Measurements from ENCODE around the gene PHC1. TPM values are rescaled to one million over a fixed set of nuclear protein-coding genes. Genes with fewer than 3 reads are reported as not detected.
"Not testable (repeated sequence)": the region's sequence is repeated elsewhere in the genome, so short reads cannot be mapped to it uniquely, and the experiment has no call there.

PHC1 gene
- total RNA-seq, 1 donor from 2014 or later = 29.7 TPM

- no peaks in the 10 kb centered on the region for H3K9me3 ChIP-seq
- TF ChIP-seq CTCF (IDR thresholded peaks at IDR 0.05) = no peak
- H3K4me1 ChIP-seq = peaks cover 3% of the 10 kb centered on the region
- H3K27me3 ChIP-seq = no peaks in the 10 kb centered on the region
- ATAC-seq (no peak), DNase-seq (no peak)
- no peak overlapping the region for H3K27ac ChIP-seq
- intact Hi-C loops (cut with DNase I) = no loop called here
- no peak overlapping the region for H3K4me3 ChIP-seq
- H3K36me3 ChIP-seq = no peaks in the 10 kb centered on the region
Observed at GRCh38 chr12:8891976-8892375, 22.3 kb upstream of the PHC1 start.

GRCh38 chr12:8894378-8894777 lies 19.9 kb upstream of the PHC1 start:
- Histone ChIP-seq H3K4me1 (peaks cover 3% of the 10 kb centered on the region), H3K9me3 (no peaks in the 10 kb centered on the region)
- no peak for ATAC-seq

GRCh38 chr12:8894986-8895385 lies 19.3 kb upstream of the PHC1 start:
- Histone ChIP-seq H3K27ac (no peak overlapping the region), H3K4me1 (peaks cover 3% of the 10 kb centered on the region), H3K4me3 (no peak overlapping the region), H3K9me3 (no peaks in the 10 kb centered on the region), H3K36me3 (no peaks in the 10 kb centered on the region), H3K27me3 (no peaks in the 10 kb centered on the region)
- no peak for TF ChIP-seq CTCF (IDR thresholded peaks at IDR 0.05)
- intact Hi-C loops (cut with DNase I) = no loop called here
- ATAC-seq = no peak
- DNase-seq = no peak

More at GRCh38 chr12:8894378-8894777, 19.9 kb upstream of the PHC1 start:
- Histone ChIP-seq H3K36me3 (no peaks in the 10 kb centered on the region), H3K4me3 (no peak overlapping the region), H3K27ac (no peak overlapping the region), H3K27me3 (no peaks in the 10 kb centered on the region)
- DNase-seq = no peak
- TF ChIP-seq CTCF (IDR thresholded peaks at IDR 0.05) = no peak
- intact Hi-C loops (cut with DNase I) = no loop called here

- Histone ChIP-seq H3K36me3 (no peaks in the 10 kb centered on the region), H3K4me1 (no peaks in the 10 kb centered on the region), H3K4me3 (no peak overlapping the region), H3K9me3 (no peaks in the 10 kb centered on the region), H3K27me3 (no peaks in the 10 kb centered on the region), H3K27ac (no peak overlapping the region)
- no peak for DNase-seq
- TF ChIP-seq CTCF (IDR thresholded peaks at IDR 0.05) = no peak
- no peak for ATAC-seq
- intact Hi-C loops (cut with DNase I) = no loop called here
Observed at GRCh38 chr12:8897081-8897480, 17.2 kb upstream of the PHC1 start.

- H3K27ac ChIP-seq = no peak overlapping the region
- ATAC-seq = no peak
- no peaks in the 10 kb centered on the region for H3K4me1 ChIP-seq
- no peaks in the 10 kb centered on the region for H3K9me3 ChIP-seq
- no peaks in the 10 kb centered on the region for H3K36me3 ChIP-seq
- intact Hi-C loops (cut with DNase I) = no loop called here
- TF ChIP-seq CTCF (IDR thresholded peaks at IDR 0.05) = no peak
- DNase-seq = no peak
- H3K27me3 ChIP-seq = no peaks in the 10 kb centered on the region
- no peak overlapping the region for H3K4me3 ChIP-seq
Observed at GRCh38 chr12:8899830-8900229, 14.5 kb upstream of the PHC1 start.

GRCh38 chr12:8902703-8903102 lies 11.6 kb upstream of the PHC1 start:
- DNase-seq; H3K9me3 ChIP-seq; intact Hi-C loops (cut with DNase I); H3K4me3 ChIP-seq; H3K27me3 ChIP-seq; H3K36me3 ChIP-seq; H3K4me1 ChIP-seq; H3K27ac ChIP-seq: not testable (repeated sequence)
- peak; percentile 60 for ATAC-seq
